ENCODE data around the gene CAVIN3. TPM values are rescaled to one million over a fixed set of nuclear protein-coding genes. Genes with fewer than 3 reads are reported as not detected.

CAVIN3 gene
- polyA plus RNA-seq, result 26.0 to 43.0 TPM (median 30.1 TPM) in 3 replicates
- polyA plus RNA-seq (2011; ENCODE audit: low read depth), result 1.6 TPM
- polyA plus RNA-seq (2011; cell fraction: cytosol; rRNA removed), result 12.2 and 49.7 TPM in 2 replicates
- polyA plus RNA-seq (2011; cell fraction: nucleus; rRNA removed), result 15.5 and 20.8 TPM in 2 replicates
- 5.5 and 85.3 TPM in 2 replicates for polyA plus RNA-seq (2012; ENCODE audit: low replicate concordance)
- 3.3 to 6.2 TPM (median 3.4 TPM) in 3 replicates for polyA minus RNA-seq
- polyA minus RNA-seq (2011; cell fraction: cytosol; rRNA and poly(A)+ RNA removed), result 23.0 TPM
- 8.4 and 9.0 TPM in 2 replicates for polyA minus RNA-seq (2011; cell fraction: nucleus; rRNA and poly(A)+ RNA removed)

- no peaks in the 10 kb centered on the region for H4K20me1 ChIP-seq (ENCODE audit: control insufficient read depth, extremely low read depth, insufficient read depth, low read length)
- H3K9ac ChIP-seq (ENCODE audit: control insufficient read depth, extremely low read depth, insufficient read depth, low read length), result peak within 1 kb of the TSS; percentile 99
- FAIRE-seq (peak; percentile 84), DNase-seq (ENCODE audit: low read depth, low spot score) (peak; percentile 52)
- peak within 1 kb of the TSS; percentile 56 to 95 (median 87) for H3K4me3 ChIP-seq (ENCODE audit: control insufficient read depth in 2 of 3, extremely low read depth in 1 of 3, insufficient read depth in 2 of 3, low read depth in 1 of 3, low read length in 3 of 3)
- H3K79me2 ChIP-seq (ENCODE audit: control insufficient read depth, insufficient read depth, low read length), result peaks cover 11% of the 10 kb centered on the region
- no peaks in the 10 kb centered on the region for H3K9me1 ChIP-seq (ENCODE audit: control insufficient read depth, extremely low read depth, insufficient read depth, low read length)
- dilution Hi-C loops (cut with MboI; ENCODE audit: extremely low pct_ligation_motif_present, low sequenced_read_pairs), result no loop called here
- H3K27me3 ChIP-seq (ENCODE audit: control insufficient read depth, extremely low read depth, insufficient read depth, low read length), result no peaks in the 10 kb centered on the region
- no peak for TF ChIP-seq CTCF (optimal IDR thresholded peaks at IDR 0.05 in 1 of 3, IDR thresholded peaks at IDR 0.05 in 1 of 3, conservative IDR thresholded peaks at IDR 0.05 in 1 of 3; ENCODE audit: extremely low read depth in 1 of 3, insufficient read depth in 2 of 3, low read length in 3 of 3)
- no peak for TF ChIP-seq EZH2 (IDR thresholded peaks at IDR 0.05; ENCODE audit: low read length)
- peak within 1 kb of the TSS; percentile 98 for H3K27ac ChIP-seq (ENCODE audit: control insufficient read depth, insufficient read depth, low read length)
- peak within 1 kb of the TSS; percentile 95 for H3K4me2 ChIP-seq (ENCODE audit: control insufficient read depth, extremely low read depth, insufficient read depth, low read depth, low read length)
- no peaks in the 10 kb centered on the region for H3K36me3 ChIP-seq (ENCODE audit: control insufficient read depth in 2 of 2, extremely low read depth in 1 of 2, insufficient read depth in 2 of 2, low read length in 2 of 2)
- peaks cover 40% of the 10 kb centered on the region for H3K4me1 ChIP-seq (ENCODE audit: control insufficient read depth, extremely low read depth, insufficient read depth, low read length)
- peak within 1 kb of the TSS; percentile 73 for H2AFZ ChIP-seq (ENCODE audit: control insufficient read depth, low read length)
- H3K9me3 ChIP-seq (ENCODE audit: control insufficient read depth, low read depth, low read length), result no peaks in the 10 kb centered on the region
Measured at GRCh38 chr11:6320411-6321155, at the start of gene CAVIN3. CAVIN3 (minus strand) TSS chr11:6320501; CDS start chr11:6320476, 25 bp downstream.

GRCh38 chr11:6365659-6366058, 45.4 kb upstream of the CAVIN3 start:
- no peak overlapping the region for H3K9ac ChIP-seq (ENCODE audit: control insufficient read depth, extremely low read depth, insufficient read depth, low read length)
- no peak overlapping the region for H3K4me3 ChIP-seq (ENCODE audit: control insufficient read depth in 2 of 3, extremely low read depth in 1 of 3, insufficient read depth in 2 of 3, low read depth in 1 of 3, low read length in 3 of 3)
- no peak overlapping the region for H2AFZ ChIP-seq (ENCODE audit: control insufficient read depth, low read length)
- H3K4me1 ChIP-seq (ENCODE audit: control insufficient read depth, extremely low read depth, insufficient read depth, low read length), result peaks cover 5% of the 10 kb centered on the region
- FAIRE-seq, result no peak
- no peaks in the 10 kb centered on the region for H3K27me3 ChIP-seq (ENCODE audit: control insufficient read depth, extremely low read depth, insufficient read depth, low read length)
- DNase-seq (ENCODE audit: low read depth, low spot score), result no peak
- no peaks in the 10 kb centered on the region for H4K20me1 ChIP-seq (ENCODE audit: control insufficient read depth, extremely low read depth, insufficient read depth, low read length)
- no peaks in the 10 kb centered on the region for H3K9me3 ChIP-seq (ENCODE audit: control insufficient read depth, low read depth, low read length)
- no peaks in the 10 kb centered on the region for H3K79me2 ChIP-seq (ENCODE audit: control insufficient read depth, insufficient read depth, low read length)
- no peaks in the 10 kb centered on the region for H3K36me3 ChIP-seq (ENCODE audit: control insufficient read depth in 2 of 2, extremely low read depth in 1 of 2, insufficient read depth in 2 of 2, low read length in 2 of 2)
- H3K27ac ChIP-seq (ENCODE audit: control insufficient read depth, insufficient read depth, low read length), result no peak overlapping the region
- dilution Hi-C loops (cut with MboI; ENCODE audit: extremely low pct_ligation_motif_present, low sequenced_read_pairs), result no loop called here
- TF ChIP-seq EZH2 (IDR thresholded peaks at IDR 0.05; ENCODE audit: low read length) (no peak), CTCF (optimal IDR thresholded peaks at IDR 0.05 in 1 of 3, IDR thresholded peaks at IDR 0.05 in 1 of 3, conservative IDR thresholded peaks at IDR 0.05 in 1 of 3; ENCODE audit: extremely low read depth in 1 of 3, insufficient read depth in 2 of 3, low read length in 3 of 3) (no peak)
- H3K4me2 ChIP-seq (ENCODE audit: control insufficient read depth, extremely low read depth, insufficient read depth, low read depth, low read length), result no peak overlapping the region
- H3K9me1 ChIP-seq (ENCODE audit: control insufficient read depth, extremely low read depth, insufficient read depth, low read length), result no peaks in the 10 kb centered on the region
